SU-DHL-6 (cell line): ENCODE results near the gene DCTN3.

Experiments used
- CTCF ChIP-seq: fragments of 200-600 bp; sonication (generic); IDR thresholded peaks from one replicate; pipeline ENCODE4 v1.5.1; 2017; ENCODE audit warnings: antibody characterized with exemption, mild to moderate bottlenecking, low read length, moderate library complexity; ENCODE audit not compliant: insufficient read depth, poor library complexity, severe bottlenecking
- EZH2phosphoT487 ChIP-seq: fragments of 200-600 bp; sonication (generic), shearing (Covaris generic); conservative IDR thresholded peaks from 2 replicates; pipeline ENCODE4 v1.6.1; 2018; ENCODE audit warnings: mild to moderate bottlenecking, antibody characterized with exemption, low read length, moderate library complexity, mixed read lengths

DNA sequence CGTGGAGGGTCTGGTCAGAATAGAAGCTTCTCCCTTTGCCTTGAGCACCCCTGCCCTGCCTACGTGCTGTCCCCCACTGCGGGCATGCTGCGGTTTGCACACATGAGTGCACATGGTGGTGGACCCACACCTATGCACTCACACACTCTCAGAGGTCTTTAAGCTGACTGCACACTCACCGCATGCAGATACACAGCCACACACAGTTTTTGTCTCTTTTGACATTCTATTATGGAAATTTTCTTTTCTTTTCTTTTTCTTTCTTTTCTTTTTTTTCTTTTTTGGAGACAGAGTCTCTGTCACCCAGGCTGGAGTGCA lies 9.2 kb upstream of the DCTN3 start:
- TF ChIP-seq CTCF (no peak), EZH2phosphoT487 (no peak)
